A549 treated with AZD9567 at 1 μM for 4 hours (cell line): Measurements from ENCODE around the gene OR10D3. TPM values are rescaled to one million over a fixed set of nuclear protein-coding genes. Genes with fewer than 3 reads are reported as not detected.

ENCODE experiments used
- total RNA-seq: library from RNA; stranded (reverse); fragments of 200-300 nt; extraction: Qiagen RNA extraction; gene quantifications from 5 replicates; pipeline ENCODE4 v1.2.3, GENCODE V29; 2022; ENCODE audit not compliant: insufficient read depth

Gene OR10D3, protein sequence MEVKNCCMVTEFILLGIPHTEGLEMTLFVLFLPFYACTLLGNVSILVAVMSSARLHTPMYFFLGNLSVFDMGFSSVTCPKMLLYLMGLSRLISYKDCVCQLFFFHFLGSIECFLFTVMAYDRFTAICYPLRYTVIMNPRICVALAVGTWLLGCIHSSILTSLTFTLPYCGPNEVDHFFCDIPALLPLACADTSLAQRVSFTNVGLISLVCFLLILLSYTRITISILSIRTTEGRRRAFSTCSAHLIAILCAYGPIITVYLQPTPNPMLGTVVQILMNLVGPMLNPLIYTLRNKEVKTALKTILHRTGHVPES
- not detected in 5 replicates for total RNA-seq

DNA sequence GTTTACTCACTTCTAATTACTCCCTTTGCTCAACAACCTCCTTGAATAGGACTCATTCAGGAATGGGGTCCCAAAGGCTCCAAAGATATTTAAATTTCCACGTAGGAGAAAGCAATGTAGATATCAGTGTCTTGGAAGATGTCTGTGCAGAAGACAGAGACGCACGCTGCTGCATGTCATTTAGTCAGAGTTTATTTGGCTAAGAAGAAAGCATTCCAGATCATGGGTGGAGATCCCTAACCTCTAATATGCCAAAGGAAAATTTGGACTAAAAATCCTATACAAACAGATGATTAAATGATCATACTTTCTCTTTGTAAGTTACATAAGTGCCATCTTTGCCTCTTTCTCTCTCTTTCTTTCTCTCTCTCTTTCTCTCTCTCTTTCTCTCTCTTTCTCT, at the start of gene OR10D3:
OR10D3 (plus strand) TSS at position 278 of the 400 bp plus-strand sequence. CDS start 1,925 bp downstream, outside the sequence.

Other genes starting within 250 kb of the OR10D3 start
- gene OR4D5, start 243.7 kb upstream of the OR10D3 start, total RNA-seq: not detected in 5 replicates
- not detected in 5 replicates for gene OR6T1, start 239.5 kb upstream of the OR10D3 start, total RNA-seq
- gene OR10S1, start 205.6 kb upstream of the OR10D3 start, total RNA-seq: not detected in 5 replicates
- not detected in 5 replicates for gene OR10G6, start 188.2 kb upstream of the OR10D3 start, total RNA-seq
- gene OR10G4, start 170.3 kb upstream of the OR10D3 start, total RNA-seq: not detected in 5 replicates
- not detected in 5 replicates for gene OR10G9, start 160.3 kb upstream of the OR10D3 start, total RNA-seq
- not detected in 5 replicates for gene OR10G8, start 156.5 kb upstream of the OR10D3 start, total RNA-seq
- not detected in 5 replicates for gene OR10G7, start 142.0 kb upstream of the OR10D3 start, total RNA-seq
- 0.20 to 0.25 TPM (median 0.23 TPM) in 4 of 5 replicates, not detected in the other for gene VWA5A, start 67.9 kb upstream of the OR10D3 start, total RNA-seq
- not detected in 5 replicates for gene OR8G1, start 57.8 kb downstream of the OR10D3 start, total RNA-seq
- gene OR8G5, start 73.0 kb downstream of the OR10D3 start, total RNA-seq: not detected in 5 replicates
- gene OR8D1, start 130.6 kb downstream of the OR10D3 start, total RNA-seq: not detected in 5 replicates
- not detected in 5 replicates for gene OR8D2, start 136.9 kb downstream of the OR10D3 start, total RNA-seq
- gene OR8B2, start 201.2 kb downstream of the OR10D3 start, total RNA-seq: not detected in 5 replicates
- gene OR8B3, start 215.7 kb downstream of the OR10D3 start, total RNA-seq: not detected in 5 replicates
- gene OR8B4, start 241.5 kb downstream of the OR10D3 start, total RNA-seq: not detected in 5 replicates